ENCODE results near the gene ADGRB2.
A peak's percentile ranks its signal among the peaks of the same experiment; 100 is the strongest.

The ADGRB2 gene

DNA sequence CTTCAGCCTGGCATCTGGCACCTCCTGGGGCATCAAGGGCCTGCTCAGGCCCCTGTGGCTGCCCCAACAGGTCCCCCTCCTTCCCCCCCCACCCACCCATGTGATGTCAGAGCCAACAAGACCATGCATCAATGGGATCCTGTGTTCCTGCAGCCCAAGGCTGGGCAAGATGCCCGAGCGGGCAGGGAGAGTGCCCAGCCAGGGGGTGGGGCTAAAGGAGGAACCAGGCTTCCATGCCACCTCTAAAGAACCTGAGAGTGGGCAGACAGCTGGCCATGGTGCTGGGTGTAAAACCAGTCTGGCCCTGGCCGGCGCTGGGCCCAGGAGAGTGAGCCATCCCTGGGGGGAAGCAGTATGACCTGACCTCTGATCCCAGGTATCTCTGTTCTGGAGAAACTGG lies 67.9 kb downstream of the ADGRB2 start:
- Histone ChIP-seq H3K27me3 (ENCODE audit: insufficient read depth, low read length) (no peaks in the 10 kb centered on the region), H3K4me1 (ENCODE audit: control insufficient read depth in 1 of 2, insufficient read depth in 2 of 2, low read length in 2 of 2) (peaks cover 31 to 39% of the 10 kb centered on the region in 2 experiments), H2AK5ac (ENCODE audit: low read length) (no peak overlapping the region), H4K8ac (ENCODE audit: low read depth, low read length) (no peak overlapping the region), H3K79me2 (ENCODE audit: control insufficient read depth, insufficient read depth, low read length, poor library complexity) (peaks cover 7% of the 10 kb centered on the region), H2BK12ac (ENCODE audit: low read length) (no peak overlapping the region), H2AFZ (ENCODE audit: insufficient read depth, low read length, poor library complexity) (no peak overlapping the region), H4K12ac (ENCODE audit: low read depth, low read length) (no peak overlapping the region), H3K27ac (ENCODE audit: low read depth, low read length) (no peak overlapping the region), H3K9ac (ENCODE audit: low read length) (no peak overlapping the region), H3K4me2 (ENCODE audit: low read length) (no peak overlapping the region), H2BK120ac (ENCODE audit: insufficient read depth, low read length, poor library complexity) (no peak overlapping the region), H3K36me3 (ENCODE audit: control insufficient read depth in 1 of 2, insufficient read depth in 2 of 2, low read length in 2 of 2) (peaks cover 63 to 68% of the 10 kb centered on the region in 2 experiments), H3K4me3 (ENCODE audit: low read depth, low read length) (no peak overlapping the region), H3K18ac (ENCODE audit: low read length) (no peak overlapping the region), H3K23ac (ENCODE audit: low read length) (no peak overlapping the region), H3K9me3 (ENCODE audit: insufficient read depth, low read depth, low read length) (no peaks in the 10 kb centered on the region), H2BK5ac (ENCODE audit: low read depth, low read length, poor library complexity) (no peak overlapping the region), H3K4ac (ENCODE audit: low read depth, low read length) (no peak overlapping the region), H4K91ac (ENCODE audit: low read depth, low read length) (no peak overlapping the region), H3K79me1 (ENCODE audit: low read length) (peaks cover 22% of the 10 kb centered on the region), H3K14ac (ENCODE audit: low read length) (no peak overlapping the region)
- WGBS (ENCODE audit: extremely low coverage, insufficient coverage, insufficient read length) = no CpG with 5 or more reads among the region's 4 CpGs
- no peak for DNase-seq

DNA sequence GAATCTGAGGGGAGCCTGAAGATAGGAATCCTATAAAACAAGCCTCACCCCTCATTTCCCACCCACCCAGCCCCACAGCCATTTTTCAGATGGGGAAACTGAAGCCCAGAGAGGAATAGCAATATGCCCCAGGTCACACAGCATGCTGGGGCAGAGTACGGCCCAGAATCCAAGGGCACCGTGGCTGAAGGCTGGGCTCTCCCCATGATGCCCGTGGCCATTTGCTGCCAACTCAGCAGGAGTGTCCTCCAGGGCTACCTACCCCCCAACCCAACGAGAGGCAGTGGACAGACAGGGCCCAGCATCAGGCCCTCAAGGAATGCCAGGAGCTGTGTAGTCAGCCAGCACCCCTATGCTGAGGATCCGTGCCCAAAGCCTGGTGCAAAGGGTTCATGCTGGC lies 68.8 kb downstream of the ADGRB2 start:
- Histone ChIP-seq H2AK5ac (ENCODE audit: low read length) (no peak overlapping the region), H3K4me2 (ENCODE audit: low read length) (no peak overlapping the region), H2BK12ac (ENCODE audit: low read length) (no peak overlapping the region), H3K9ac (ENCODE audit: low read length) (no peak overlapping the region), H3K23ac (ENCODE audit: low read length) (no peak overlapping the region), H3K79me2 (ENCODE audit: control insufficient read depth, insufficient read depth, low read length, poor library complexity) (peaks cover 5% of the 10 kb centered on the region), H3K4me1 (ENCODE audit: control insufficient read depth in 1 of 2, insufficient read depth in 2 of 2, low read length in 2 of 2) (peaks cover 31 to 39% of the 10 kb centered on the region in 2 experiments), H3K4ac (ENCODE audit: low read depth, low read length) (no peak overlapping the region), H2BK120ac (ENCODE audit: insufficient read depth, low read length, poor library complexity) (no peak overlapping the region), H4K8ac (ENCODE audit: low read depth, low read length) (no peak overlapping the region), H4K91ac (ENCODE audit: low read depth, low read length) (no peak overlapping the region), H3K36me3 (ENCODE audit: control insufficient read depth in 1 of 2, insufficient read depth in 2 of 2, low read length in 2 of 2) (peaks cover 65 to 67% of the 10 kb centered on the region in 2 experiments), H3K18ac (ENCODE audit: low read length) (no peak overlapping the region), H3K79me1 (ENCODE audit: low read length) (peaks cover 25% of the 10 kb centered on the region), H3K4me3 (ENCODE audit: low read depth, low read length) (no peak overlapping the region), H2BK5ac (ENCODE audit: low read depth, low read length, poor library complexity) (no peak overlapping the region), H4K12ac (ENCODE audit: low read depth, low read length) (no peak overlapping the region), H3K9me3 (ENCODE audit: insufficient read depth, low read depth, low read length) (no peaks in the 10 kb centered on the region), H3K27me3 (ENCODE audit: insufficient read depth, low read length) (no peaks in the 10 kb centered on the region), H3K27ac (ENCODE audit: low read depth, low read length) (no peak overlapping the region), H2AFZ (ENCODE audit: insufficient read depth, low read length, poor library complexity) (no peak overlapping the region), H3K14ac (ENCODE audit: low read length) (no peak overlapping the region)
- no peak for DNase-seq
- no CpG with 5 or more reads among the region's 5 CpGs for WGBS (ENCODE audit: extremely low coverage, insufficient coverage, insufficient read length)

DNA sequence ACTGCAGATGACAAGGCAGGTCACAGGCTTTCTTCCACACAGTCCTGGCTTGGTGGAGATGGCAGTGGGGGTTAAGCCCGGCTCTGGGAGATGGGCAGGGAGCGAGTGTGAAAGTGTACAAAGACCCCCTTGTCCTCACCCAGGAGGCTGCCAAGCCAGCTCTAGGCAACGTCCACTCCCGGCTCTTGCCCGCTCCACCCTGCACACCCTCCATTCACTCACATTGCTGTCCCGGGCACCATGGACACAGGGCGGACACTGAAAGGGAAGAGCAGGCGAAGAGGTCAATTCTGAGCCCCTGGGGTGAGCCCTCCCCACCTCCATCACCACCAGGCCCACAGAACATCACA lies 69.2 kb downstream of the ADGRB2 start:
- Histone ChIP-seq H3K14ac (ENCODE audit: low read length) (no peak overlapping the region), H2BK12ac (ENCODE audit: low read length) (peak overlapping the region; percentile 21), H3K4me2 (ENCODE audit: low read length) (no peak overlapping the region), H3K36me3 (ENCODE audit: control insufficient read depth in 1 of 2, insufficient read depth in 2 of 2, low read length in 2 of 2) (peaks cover 66 to 68% of the 10 kb centered on the region in 2 experiments), H3K9me3 (ENCODE audit: insufficient read depth, low read depth, low read length) (no peaks in the 10 kb centered on the region), H3K9ac (ENCODE audit: low read length) (no peak overlapping the region), H3K23ac (ENCODE audit: low read length) (no peak overlapping the region), H3K4me3 (ENCODE audit: low read depth, low read length) (no peak overlapping the region), H2BK5ac (ENCODE audit: low read depth, low read length, poor library complexity) (no peak overlapping the region), H3K79me2 (ENCODE audit: control insufficient read depth, insufficient read depth, low read length, poor library complexity) (peaks cover 6% of the 10 kb centered on the region), H3K4ac (ENCODE audit: low read depth, low read length) (no peak overlapping the region), H3K27ac (ENCODE audit: low read depth, low read length) (no peak overlapping the region), H3K79me1 (ENCODE audit: low read length) (peaks cover 26% of the 10 kb centered on the region), H3K27me3 (ENCODE audit: insufficient read depth, low read length) (no peaks in the 10 kb centered on the region), H3K4me1 (ENCODE audit: control insufficient read depth in 1 of 2, insufficient read depth in 2 of 2, low read length in 2 of 2) (peaks cover 32 to 39% of the 10 kb centered on the region in 2 experiments), H2AFZ (ENCODE audit: insufficient read depth, low read length, poor library complexity) (no peak overlapping the region), H2BK120ac (ENCODE audit: insufficient read depth, low read length, poor library complexity) (no peak overlapping the region), H3K18ac (ENCODE audit: low read length) (no peak overlapping the region), H4K91ac (ENCODE audit: low read depth, low read length) (no peak overlapping the region), H4K8ac (ENCODE audit: low read depth, low read length) (no peak overlapping the region), H2AK5ac (ENCODE audit: low read length) (peak overlapping the region; percentile 56), H4K12ac (ENCODE audit: low read depth, low read length) (no peak overlapping the region)
- no peak for DNase-seq
- no CpG with 5 or more reads among the region's 8 CpGs for WGBS (ENCODE audit: extremely low coverage, insufficient coverage, insufficient read length)

DNA sequence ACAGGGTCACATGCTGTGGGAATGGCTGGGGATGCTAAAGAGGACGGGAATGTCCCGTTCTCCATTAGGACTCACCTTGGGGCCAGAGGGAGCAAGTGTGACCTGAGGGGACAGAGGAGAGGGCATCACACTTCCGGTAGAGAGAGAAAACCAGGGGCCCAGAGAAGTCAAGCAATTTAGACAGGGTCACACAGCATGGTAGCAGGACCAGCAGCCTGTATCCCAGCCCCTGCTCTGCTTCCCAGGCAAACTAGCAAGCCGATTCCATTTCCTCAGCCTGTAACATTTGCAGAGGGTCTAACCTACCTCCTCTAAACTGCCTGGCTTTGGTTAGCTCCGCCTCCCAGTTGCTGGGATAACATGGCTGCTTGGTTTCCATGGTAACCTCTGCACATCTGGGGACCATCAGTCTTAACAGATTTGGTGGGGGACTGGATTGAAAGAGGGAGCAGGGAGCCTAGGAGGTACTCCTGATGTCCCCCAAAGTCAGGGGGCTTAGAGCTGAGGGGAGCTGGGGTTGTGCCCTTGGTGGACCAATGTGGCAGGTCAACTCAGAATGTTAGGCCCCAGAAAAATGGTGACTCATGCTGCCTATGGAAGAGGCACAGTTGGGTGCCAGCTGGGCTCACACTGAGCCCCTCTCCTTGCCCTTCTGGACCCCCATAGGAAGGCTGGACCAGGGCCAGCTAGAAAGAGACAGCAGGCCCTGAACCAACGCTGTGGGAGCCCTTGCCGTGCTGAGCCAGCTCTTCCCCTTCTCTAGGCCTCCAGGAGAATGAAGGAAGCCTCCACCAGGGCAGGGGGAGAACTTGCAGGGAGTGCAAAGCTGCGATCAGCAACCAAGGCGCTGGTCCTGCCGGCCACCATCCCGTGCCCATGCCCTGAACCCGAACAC lies 69.8 kb downstream of the ADGRB2 start:
- no peak overlapping the region for H3K27ac ChIP-seq (ENCODE audit: low read depth, low read length)
- WGBS (ENCODE audit: extremely low coverage, insufficient coverage, insufficient read length) = no CpG with 5 or more reads among the region's 12 CpGs
- no peak for DNase-seq
- no peak overlapping the region for H2BK120ac ChIP-seq (ENCODE audit: insufficient read depth, low read length, poor library complexity)
- H3K4me1 ChIP-seq (ENCODE audit: control insufficient read depth in 1 of 2, insufficient read depth in 2 of 2, low read length in 2 of 2) = peaks cover 38 to 43% of the 10 kb centered on the region in 2 experiments
- no peaks in the 10 kb centered on the region for H3K9me3 ChIP-seq (ENCODE audit: insufficient read depth, low read depth, low read length)
- no peak overlapping the region for H2BK5ac ChIP-seq (ENCODE audit: low read depth, low read length, poor library complexity)
- peaks cover 60 to 62% of the 10 kb centered on the region in 2 experiments for H3K36me3 ChIP-seq (ENCODE audit: control insufficient read depth in 1 of 2, insufficient read depth in 2 of 2, low read length in 2 of 2)
- no peak overlapping the region for H2AFZ ChIP-seq (ENCODE audit: insufficient read depth, low read length, poor library complexity)
- H3K4me3 ChIP-seq (ENCODE audit: low read depth, low read length) = no peak overlapping the region
- H2AK5ac ChIP-seq (ENCODE audit: low read length) = peak overlapping the region; percentile 56
- peak overlapping the region; percentile 21 for H2BK12ac ChIP-seq (ENCODE audit: low read length)
- H3K4me2 ChIP-seq (ENCODE audit: low read length) = no peak overlapping the region
- H3K79me2 ChIP-seq (ENCODE audit: control insufficient read depth, insufficient read depth, low read length, poor library complexity) = peaks cover 8% of the 10 kb centered on the region
- no peak overlapping the region for H3K4ac ChIP-seq (ENCODE audit: low read depth, low read length)
- no peak overlapping the region for H4K12ac ChIP-seq (ENCODE audit: low read depth, low read length)
- no peak overlapping the region for H3K14ac ChIP-seq (ENCODE audit: low read length)
- H3K79me1 ChIP-seq (ENCODE audit: low read length) = peaks cover 31% of the 10 kb centered on the region
- H3K23ac ChIP-seq (ENCODE audit: low read length) = no peak overlapping the region
- H3K9ac ChIP-seq (ENCODE audit: low read length) = no peak overlapping the region
- no peaks in the 10 kb centered on the region for H3K27me3 ChIP-seq (ENCODE audit: insufficient read depth, low read length)
- no peak overlapping the region for H4K91ac ChIP-seq (ENCODE audit: low read depth, low read length)
- H4K8ac ChIP-seq (ENCODE audit: low read depth, low read length) = no peak overlapping the region
- H3K18ac ChIP-seq (ENCODE audit: low read length) = no peak overlapping the region
